AG08395 (cell line): ENCODE data around the gene PER1.
A peak's percentile ranks its signal among the peaks of the same experiment; 100 is the strongest.

Source experiments
- DNase-seq: peaks from one replicate; pipeline ENCODE4 v3.0.0; 2012; ENCODE audit warnings: mixed read lengths, low spot score

PER1 gene

GRCh38 chr17:8151641-8152111 is 528 bp downstream of the PER1 start:
- DNase-seq, result peak; percentile 43

DNA sequence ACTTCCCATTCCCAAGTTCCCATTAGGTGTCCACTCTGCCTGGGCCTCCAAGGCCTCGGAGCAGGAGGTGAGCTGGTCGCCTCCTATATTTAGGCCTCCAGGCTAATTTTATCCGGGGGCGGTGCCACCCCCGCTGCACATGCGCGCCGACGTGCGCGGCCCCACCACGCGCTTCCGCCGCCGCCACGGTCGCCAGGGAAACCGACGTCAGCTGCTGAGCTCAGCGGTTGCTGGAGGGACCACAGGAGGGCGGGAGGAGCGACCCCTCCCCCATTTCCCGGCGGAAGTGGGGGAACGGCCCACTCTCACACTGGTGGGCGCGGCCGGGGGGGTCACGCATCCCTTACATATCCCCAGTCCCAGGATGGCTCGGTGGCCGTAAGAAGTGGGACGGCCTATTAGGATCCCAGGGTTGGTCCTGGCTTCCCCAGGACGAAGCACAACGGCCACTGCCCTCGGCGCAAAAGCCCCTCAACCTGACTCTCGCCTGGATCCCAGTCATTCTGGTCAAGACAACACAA is 1.0 kb downstream of the PER1 start:
- peak; percentile 90 for DNase-seq

DNA sequence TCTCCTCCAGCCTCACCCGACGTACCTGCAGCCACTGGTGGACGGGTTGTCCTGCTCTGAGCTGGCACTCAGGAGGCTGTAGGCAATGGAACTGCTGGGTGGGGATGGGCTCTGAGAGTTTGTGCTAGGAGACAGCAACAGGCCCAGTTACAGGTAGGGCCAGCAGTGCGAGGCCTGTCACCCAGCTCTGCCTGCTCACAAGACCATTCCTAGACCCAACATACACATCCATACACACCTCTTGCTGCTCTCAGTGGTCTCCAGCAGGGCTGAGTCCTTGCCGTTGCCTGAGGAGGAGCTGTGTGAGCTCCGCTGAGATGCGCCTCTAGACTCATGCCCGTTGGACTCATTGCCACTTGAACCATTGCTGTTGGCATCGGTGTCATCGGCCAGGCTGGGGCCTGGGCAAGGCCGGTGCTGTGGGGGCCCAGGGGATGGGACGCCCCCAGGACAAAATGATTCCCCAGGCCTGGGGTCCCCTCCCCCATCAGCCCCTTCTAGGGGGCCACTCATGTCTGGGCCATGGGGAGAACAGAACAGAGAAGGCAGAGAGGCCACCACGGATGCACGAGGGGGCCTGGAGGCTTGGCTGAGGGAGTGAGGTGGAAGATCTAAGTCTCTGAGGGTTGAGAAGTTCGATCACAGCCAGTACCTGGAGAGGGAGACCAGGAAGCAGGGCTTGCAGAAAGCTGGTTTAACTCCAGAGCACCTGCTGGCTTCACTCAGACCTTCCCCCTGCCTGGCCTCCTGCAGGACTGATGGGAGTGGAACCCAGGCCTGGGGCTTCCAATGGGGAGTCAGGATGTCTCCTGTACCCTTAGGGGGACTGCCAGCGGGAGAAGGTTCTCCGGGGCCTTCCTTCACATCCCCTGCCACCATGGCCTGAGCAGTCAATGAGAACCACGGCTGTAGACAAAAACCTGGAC is 1.7 kb downstream of the PER1 start:
- no peak for DNase-seq

DNA sequence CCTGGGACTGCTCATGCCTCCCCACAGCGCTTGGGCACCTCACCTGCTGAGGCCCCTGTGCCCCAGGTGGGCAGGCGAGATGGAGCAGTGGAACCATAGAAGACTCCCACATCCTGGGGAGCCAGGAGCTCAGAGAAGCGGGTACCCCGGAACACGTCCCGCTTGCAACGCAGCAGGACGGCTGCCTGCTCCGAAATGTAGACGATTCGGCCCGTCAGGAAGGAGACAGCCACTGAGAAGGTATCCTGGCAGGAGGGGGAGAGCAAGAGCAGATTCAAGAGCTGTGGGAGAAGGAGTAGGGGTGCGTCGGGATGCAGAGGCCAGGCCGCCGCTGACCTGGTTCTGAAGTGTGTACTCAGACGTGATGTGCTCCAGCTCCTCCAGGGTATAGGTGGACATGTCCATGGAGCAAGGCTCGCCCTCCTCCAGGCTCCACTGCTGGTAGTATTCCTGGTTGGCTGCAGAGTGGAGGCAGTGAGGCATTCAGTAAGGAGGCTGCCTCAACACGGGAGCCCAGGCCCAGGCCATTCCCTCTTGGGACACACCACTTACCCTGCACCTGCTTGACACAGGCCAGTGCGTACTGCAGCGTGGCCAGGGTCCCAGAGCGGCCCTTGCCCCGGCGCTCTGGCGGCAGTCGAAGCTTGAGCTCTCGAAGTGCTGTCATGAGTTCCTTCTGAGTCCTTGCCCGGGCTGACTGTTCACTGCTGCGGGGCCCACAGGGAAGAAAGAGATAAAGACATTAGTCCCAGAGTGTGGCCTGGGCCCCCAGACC is 2.6 kb downstream of the PER1 start:
- no peak for DNase-seq

- DNase-seq, result no peak
Observed at GRCh38 chr17:8148560-8148959, 3.6 kb downstream of the PER1 start.

- no peak for DNase-seq
Observed at GRCh38 chr17:8147805-8148404, 4.3 kb downstream of the PER1 start.

DNA sequence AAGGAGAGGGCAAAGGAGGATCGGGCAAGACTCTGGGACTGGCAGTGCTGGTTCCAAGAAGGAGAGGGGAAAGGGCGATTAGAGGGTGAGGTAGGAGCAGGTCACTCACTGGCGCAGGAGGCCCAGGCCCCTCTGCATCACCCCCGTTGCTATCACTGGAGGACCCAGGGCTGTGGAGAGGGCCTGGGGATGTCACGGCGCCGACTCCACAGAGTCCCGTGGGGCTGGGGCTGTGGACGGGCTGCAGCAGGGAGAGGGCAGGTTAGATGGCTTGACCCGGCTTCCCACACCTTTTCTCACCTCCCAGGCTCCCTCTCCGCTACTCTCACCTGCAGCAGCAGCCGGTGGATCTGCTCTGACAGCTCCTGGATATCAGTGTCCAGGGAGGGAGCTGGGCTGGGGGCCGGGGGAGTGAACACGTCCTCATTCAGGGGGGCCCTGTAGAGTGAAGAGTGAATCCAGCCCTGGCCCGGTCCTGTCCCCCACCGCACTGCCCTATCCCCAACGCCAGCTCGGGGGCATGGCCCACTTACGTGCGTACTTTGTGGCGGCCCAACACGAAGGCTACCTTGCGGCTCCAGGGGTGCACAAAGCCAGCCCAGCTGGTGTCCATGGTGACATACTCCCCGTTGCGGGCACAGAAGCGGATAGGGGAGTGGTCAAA is 4.9 kb downstream of the PER1 start:
- no peak for DNase-seq

GRCh38 chr17:8146381-8147140 is 5.6 kb downstream of the PER1 start:
- no peak for DNase-seq

- DNase-seq, result no peak
Observed at GRCh38 chr17:8145811-8146210, 6.4 kb downstream of the PER1 start.

GRCh38 chr17:8144401-8145231 is 7.6 kb downstream of the PER1 start:
- no peak for DNase-seq

GRCh38 chr17:8143581-8144400 is 8.4 kb downstream of the PER1 start:
- DNase-seq, result no peak

DNA sequence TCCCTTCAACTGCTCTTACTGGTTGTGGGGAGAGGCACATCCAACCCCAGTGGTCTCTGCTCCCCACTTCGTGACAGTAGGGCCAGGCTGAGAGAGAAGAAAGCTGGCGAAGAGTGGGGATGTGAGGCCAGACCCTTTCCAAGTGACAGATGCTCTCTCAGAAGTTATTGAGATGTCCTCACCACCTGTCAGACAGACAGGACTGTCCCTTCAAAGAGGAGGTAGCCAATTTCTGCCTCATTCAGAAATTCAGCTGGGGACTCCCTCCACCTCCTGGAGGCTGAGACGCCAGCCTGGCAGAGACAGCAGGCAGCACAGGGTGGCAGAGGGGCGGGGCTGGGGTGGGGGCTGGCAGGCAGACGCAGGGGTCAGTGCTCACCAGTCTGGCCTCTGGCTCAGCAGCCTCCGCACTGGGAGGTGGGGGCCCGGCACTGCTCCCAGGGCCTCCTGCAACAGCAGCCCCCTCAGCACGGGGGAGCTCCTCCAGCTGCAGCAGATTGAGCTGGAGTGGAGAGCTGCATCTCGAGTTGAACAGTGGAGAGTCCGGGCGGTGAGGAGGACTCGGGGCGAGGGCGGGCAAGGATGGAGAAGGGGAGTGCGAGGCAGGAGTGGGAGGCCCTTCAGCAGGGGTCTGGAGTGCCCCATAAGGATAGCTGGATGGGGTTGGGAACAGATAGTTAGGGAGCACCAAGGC is 9.2 kb downstream of the PER1 start:
- no peak for DNase-seq

- no peak for DNase-seq
Observed at GRCh38 chr17:8142158-8142886, 9.9 kb downstream of the PER1 start.

- no peak for DNase-seq
Observed at GRCh38 chr17:8141741-8142140, 10.5 kb downstream of the PER1 start.

- DNase-seq, result no peak
Observed at GRCh38 chr17:8141045-8141444, 11.2 kb downstream of the PER1 start.

GRCh38 chr17:8140065-8141029 is 11.9 kb downstream of the PER1 start:
- DNase-seq, result no peak
